H1 (cell line): ENCODE data around the gene GDF3. TPM values are rescaled to one million over a fixed set of nuclear protein-coding genes. Genes with fewer than 3 reads are reported as not detected.

Source experiments
- CTCF ChIA-PET: fragments of 300-600 bp; sonication (Branson Sonifier 250); formaldehyde crosslinking; loops from one replicate; lab custom pipeline; 2021; ENCODE audit not compliant: partially characterized antibody; lab: Charles Lee
- POLR2A ChIA-PET: fragments of 300-600 bp; sonication (Branson Sonifier 250); formaldehyde crosslinking; loops from one replicate; lab custom pipeline; 2021; ENCODE audit warnings: inconsistent platforms; ENCODE audit not compliant: partially characterized antibody; lab: Charles Lee
- DNase-seq, 2 experiments: peaks; one replicate each; pipeline versions ENCODE4 v3.0.0 to v3.0.0-alpha.2; 2010 to 2022; ENCODE audit warnings: low spot score in 2 of 2, low read depth in 1 of 2, mixed read lengths in 1 of 2
- FAIRE-seq: peaks from 2 replicates; lab custom pipeline; 2011; peaks lifted over from hg19 to GRCh38; lab: Jason Lieb, UNC
- H2AFZ ChIP-seq: 2 replicates; pipeline ENCODE4 v1.8.1; 2012; ENCODE audit warnings: low read length, inconsistent platforms
- H2AK5ac ChIP-seq: 2 replicates; pipeline ENCODE4 v1.6.1; 2013; ENCODE audit warnings: low read depth, low read length
- H2BK120ac ChIP-seq: replicated peaks from 2 replicates; pipeline ENCODE3; 2013; ENCODE audit warnings: low read depth, low read length, inconsistent platforms
- H2BK12ac ChIP-seq: 2 replicates; pipeline ENCODE4 v1.6.1; 2013; ENCODE audit warnings: low read depth, low read length
- H2BK15ac ChIP-seq: 2 replicates; pipeline ENCODE4 v1.6.1; 2013; ENCODE audit warnings: low read length
- H2BK20ac ChIP-seq: 2 replicates; pipeline ENCODE4 v1.6.1; 2013; ENCODE audit warnings: low read length
- H2BK5ac ChIP-seq: 2 replicates; pipeline ENCODE4 v1.6.1; 2013; ENCODE audit warnings: low read depth, low read length
- H3K14ac ChIP-seq: 2 replicates; pipeline ENCODE4 v1.6.1; 2013; ENCODE audit warnings: inconsistent platforms; ENCODE audit not compliant: insufficient read length
- H3K18ac ChIP-seq: 2 replicates; pipeline ENCODE4 v1.6.1; 2013; ENCODE audit warnings: low read length; ENCODE audit errors: extremely low read depth
- H3K23ac ChIP-seq: 2 replicates; pipeline ENCODE4 v1.6.1; 2013; ENCODE audit warnings: inconsistent platforms; ENCODE audit not compliant: insufficient read length
- H3K23me2 ChIP-seq: 2 replicates; pipeline ENCODE4 v1.6.1; 2013; ENCODE audit warnings: low read depth, low read length
- H3K27ac ChIP-seq: 2 replicates; pipeline ENCODE4 v1.6.1; 2011; ENCODE audit warnings: low read depth, low read length, inconsistent platforms
- H3K27me3 ChIP-seq, 4 experiments: replicated peaks in 1 of 4; 1 replicate in 1 of 4; 2 replicates in 3 of 4; pipeline versions ENCODE4 v1.6.1 to v1.8.1; 2011 to 2013; ENCODE audit warnings: low read length in 3 of 4, mild to moderate bottlenecking in 3 of 4, inconsistent platforms in 2 of 4, mixed read lengths in 2 of 4, moderate library complexity in 1 of 4; ENCODE audit not compliant: control insufficient read depth in 3 of 4, insufficient read depth in 3 of 4; ENCODE audit errors: extremely low read depth in 1 of 4
- H3K36me3 ChIP-seq, 4 experiments: 2 replicates each; pipeline versions ENCODE4 v1.6.1 to v1.8.1; 2011 to 2013; ENCODE audit warnings: mild to moderate bottlenecking in 4 of 4, low read length in 3 of 4, moderate library complexity in 2 of 4, control low read depth in 1 of 4, inconsistent platforms in 1 of 4; ENCODE audit not compliant: insufficient read depth in 4 of 4, control insufficient read depth in 2 of 4
- H3K4ac ChIP-seq: replicated peaks from 2 replicates; pipeline ENCODE3; 2013; ENCODE audit warnings: low read length, low read depth, mixed read lengths, inconsistent platforms; ENCODE audit not compliant: insufficient read length
- H3K4me1 ChIP-seq, 4 experiments: replicated peaks in 1 of 4; 1 replicate in 1 of 4; 2 replicates in 3 of 4; pipeline versions ENCODE4 v1.6.1 to v1.8.1; 2011 to 2013; ENCODE audit warnings: low read length in 3 of 4, inconsistent platforms in 2 of 4, mixed read lengths in 1 of 4; ENCODE audit not compliant: insufficient read depth in 4 of 4, control insufficient read depth in 3 of 4
- H3K4me2 ChIP-seq, 2 experiments: 2 replicates each; pipeline versions ENCODE4 v1.6.1 to v1.8.1; 2011 to 2013; ENCODE audit warnings: low read depth in 2 of 2, low read length in 2 of 2, control low read depth in 1 of 2, inconsistent platforms in 1 of 2, mild to moderate bottlenecking in 1 of 2; ENCODE audit not compliant: insufficient read depth in 1 of 2
- H3K4me3 ChIP-seq, 4 experiments: fragments of 200-600, 300-600 bp in 1 of 4; sonication (generic), shearing (Covaris generic), sonication (Bioruptor Twin) in 1 of 4; 2 replicates each; pipeline versions ENCODE4 v1.5.1 to v1.8.1; 2011 to 2016; ENCODE audit warnings: low read length in 4 of 4, low read depth in 3 of 4, control low read depth in 2 of 4, inconsistent platforms in 2 of 4, mild to moderate bottlenecking in 2 of 4, mixed read lengths in 1 of 4, moderate library complexity in 1 of 4; ENCODE audit not compliant: insufficient read depth in 2 of 4; ENCODE audit errors: extremely low read depth in 1 of 4
- H3K56ac ChIP-seq: replicated peaks from 2 replicates; pipeline ENCODE3; 2013; ENCODE audit warnings: low read depth, mild to moderate bottlenecking, mixed read lengths, low read length, inconsistent platforms; ENCODE audit not compliant: insufficient read length
- H3K79me1 ChIP-seq: 2 replicates; pipeline ENCODE4 v1.6.1; 2013; ENCODE audit warnings: low read depth, low read length, control low read depth
- H3K79me2 ChIP-seq, 2 experiments: 2 replicates each; pipeline versions ENCODE4 v1.6.1 to v1.8.1; 2012 to 2013; ENCODE audit warnings: low read length in 2 of 2, mild to moderate bottlenecking in 2 of 2, inconsistent platforms in 1 of 2; ENCODE audit not compliant: insufficient read depth in 2 of 2, control insufficient read depth in 1 of 2
- H3K9ac ChIP-seq, 4 experiments: replicated peaks in 1 of 4; 1 replicate in 1 of 4; 2 replicates in 3 of 4; pipeline versions ENCODE4 v1.6.1 to v1.8.1; 2011 to 2013; ENCODE audit warnings: low read depth in 3 of 4, low read length in 3 of 4, control low read depth in 2 of 4, mild to moderate bottlenecking in 2 of 4, moderate library complexity in 2 of 4, inconsistent platforms in 1 of 4; ENCODE audit errors: extremely low read depth in 1 of 4
- H3K9me3 ChIP-seq, 2 experiments: 2 replicates each; pipeline versions ENCODE4 v1.6.1 to v1.8.1; 2012 to 2013; ENCODE audit warnings: mild to moderate bottlenecking in 2 of 2, moderate library complexity in 2 of 2, control low read depth in 1 of 2, inconsistent platforms in 1 of 2, low read depth in 1 of 2, low read length in 1 of 2, mixed read lengths in 1 of 2; ENCODE audit not compliant: insufficient read depth in 2 of 2
- H4K20me1 ChIP-seq, 2 experiments: replicated peaks in 1 of 2; 2 replicates each; pipeline versions ENCODE3 to v1.8.1; 2011 to 2013; ENCODE audit warnings: inconsistent platforms in 2 of 2, low read length in 2 of 2, mild to moderate bottlenecking in 1 of 2; ENCODE audit not compliant: insufficient read depth in 2 of 2, control insufficient read depth in 1 of 2
- H4K5ac ChIP-seq: 2 replicates; pipeline ENCODE4 v1.6.1; 2013; ENCODE audit warnings: low read length, low read depth, mixed read lengths, inconsistent platforms; ENCODE audit not compliant: insufficient read length
- H4K8ac ChIP-seq: 2 replicates; pipeline ENCODE4 v1.8.0; 2013; ENCODE audit warnings: mild to moderate bottlenecking, moderate library complexity, low read length, inconsistent platforms; ENCODE audit not compliant: insufficient read depth; ENCODE audit errors: extremely low read depth
- H4K91ac ChIP-seq: replicated peaks from 2 replicates; pipeline ENCODE3; 2013; ENCODE audit warnings: low read length, mixed read lengths, inconsistent platforms; ENCODE audit not compliant: insufficient read length
- CTCF ChIP-seq, 3 experiments: IDR thresholded peaks; 1 replicate in 2 of 3; 2 replicates in 1 of 3; pipeline versions ENCODE4 v1.5.1 to v1.6.1; 2011; ENCODE audit warnings: low read length in 3 of 3, mild to moderate bottlenecking in 3 of 3, inconsistent platforms in 2 of 3, low read depth in 1 of 3, moderate library complexity in 1 of 3; ENCODE audit not compliant: insufficient read depth in 1 of 3; ENCODE audit errors: control extremely low read depth in 1 of 3
- RAD21 ChIP-seq, 2 experiments: IDR thresholded peaks in 1 of 2; conservative IDR thresholded peaks in 1 of 2; 2 replicates each; pipeline ENCODE4 v1.6.1; 2011; ENCODE audit warnings: low read depth in 2 of 2, low read length in 2 of 2, improper control_type of control experiment in 1 of 2, inconsistent platforms in 1 of 2, mild to moderate bottlenecking in 1 of 2, moderate library complexity in 1 of 2
- RXRA ChIP-seq: IDR thresholded peaks from 2 replicates; pipeline ENCODE4 v1.6.1; 2011; ENCODE audit warnings: low read depth, mild to moderate bottlenecking, low read length, moderate library complexity; ENCODE audit not compliant: insufficient read depth
- SIRT6 ChIP-seq: IDR thresholded peaks from one replicate; pipeline ENCODE4 v1.7.1; 2012; ENCODE audit warnings: low read length, inconsistent platforms
- WGBS, 2 experiments: shearing (Covaris generic) in 1 of 2; methylation state at CpG; one replicate each; pipeline versions ENCODE4 v1.1.6 to v1.1.7; 2013 to 2015; ENCODE audit warnings: low lambda C conversion rate in 2 of 2, mixed read lengths in 2 of 2, inconsistent platforms in 1 of 2, low coverage in 1 of 2, missing lambda C conversion rate in 1 of 2; ENCODE audit not compliant: insufficient replicate concordance in 2 of 2, insufficient coverage in 1 of 2, insufficient read length in 1 of 2; ENCODE audit errors: extremely low coverage in 1 of 2, missing lambda C conversion rate in 1 of 2; 5-methylcytosine and 5-hydroxymethylcytosine counted together
- polyA plus RNA-seq, 7 experiments: library from polyadenylated mRNA; depleted of rRNA in 3 of 7; stranded (reverse) in 5 of 7; unstranded in 2 of 7; fragments of >200 nt in 5 of 7; fragments of 200-250 nt in 2 of 7; gene quantifications; 1 replicate in 5 of 7; 2 replicates in 1 of 7; 4 replicates in 1 of 7; pipeline versions ENCODE4 v1.2.1 to v1.2.3, GENCODE V29; 2011 to 2013; ENCODE audit warnings: missing spikeins in 2 of 7, mixed read lengths in 2 of 7
- total RNA-seq: library from RNA; stranded (reverse); fragmentation: NEBNext Ultra II Directional; extraction: Animal tissue kit (Norgen Biotek cat#: 25700); gene quantifications from 2 replicates; pipeline ENCODE4 v1.2.1, GENCODE V29; 2021

The GDF3 gene
- total and polyA plus RNA-seq, 2 of the 8 experiments (the other 6 are each of a cell fraction or from before 2014, with no cell fraction given) = 4.3 to 16.8 TPM

GRCh38 chr12:7667125-7667524, 28.4 kb downstream of the GDF3 start:
- H2BK12ac ChIP-seq = no peak overlapping the region
- WGBS, 2 experiments = 88% methylated on average over 4 of the region's 4 CpGs; no CpG with 5 or more reads in 1 of the 2 experiments
- H3K79me1 ChIP-seq = no peaks in the 10 kb centered on the region
- TF ChIP-seq RXRA (0 out of 2 replicates have a peak, but pooled peaks have one; percentile 32), SIRT6 (no peak), CTCF (IDR thresholded peaks at IDR 0.05; ENCODE audit: control extremely low read depth in 1 of 3, insufficient read depth in 1 of 3, low read depth in 1 of 3, low read length in 3 of 3) (peak in 2 of 3 experiments; percentile 44 to 60; a peak in 2 of 4 replicates), RAD21 (IDR thresholded peaks at IDR 0.05 in 1 of 2, conservative IDR thresholded peaks at IDR 0.05 in 1 of 2; ENCODE audit: low read depth in 2 of 2, low read length in 2 of 2) (peak; percentile 53 to 68)
- no peak overlapping the region for H3K27ac ChIP-seq
- no peaks in the 10 kb centered on the region; a peak in 1 of 7 replicates for H3K27me3 ChIP-seq
- H2BK120ac ChIP-seq = no peak overlapping the region
- H4K5ac ChIP-seq = no peak overlapping the region
- H3K18ac ChIP-seq = no peak overlapping the region
- no peak overlapping the region for H2BK20ac ChIP-seq
- no peaks in the 10 kb centered on the region for H3K9me3 ChIP-seq
- H3K79me2 ChIP-seq = no peaks in the 10 kb centered on the region
- H4K8ac ChIP-seq = no peak overlapping the region
- H3K4me3 ChIP-seq = no peak overlapping the region
- H3K14ac ChIP-seq = no peak overlapping the region
- H3K4ac ChIP-seq = no peak overlapping the region
- ChIA-PET POLR2A (no interaction called here), CTCF (interaction anchor here (0.6 to 3.7 kb wide), 19 partner anchors 8 to 473 kb away, joined by 3 to 23 read pairs (median 4); partner anchors contain the start of gene GDF3)
- no peaks in the 10 kb centered on the region for H4K20me1 ChIP-seq
- DNase-seq (no peak), FAIRE-seq (peak; percentile 82)
- no peak overlapping the region for H2BK15ac ChIP-seq
- no peak overlapping the region for H2BK5ac ChIP-seq
- H3K23me2 ChIP-seq = no peaks in the 10 kb centered on the region
- H2AK5ac ChIP-seq = no peak overlapping the region
- no peaks in the 10 kb centered on the region for H3K36me3 ChIP-seq
- H3K23ac ChIP-seq = no peak overlapping the region
- H3K9ac ChIP-seq = no peak overlapping the region
- H2AFZ ChIP-seq = no peak overlapping the region
- H3K4me2 ChIP-seq = no peak overlapping the region
- no peaks in the 10 kb centered on the region for H3K4me1 ChIP-seq
- H3K56ac ChIP-seq = no peak overlapping the region
- H4K91ac ChIP-seq = no peak overlapping the region
